ENCODE data around the gene ST6GAL1. TPM values are rescaled to one million over a fixed set of nuclear protein-coding genes. Genes with fewer than 3 reads are reported as not detected.

ST6GAL1 gene
- total and polyA plus RNA-seq, 2 of the 8 experiments (the other 6 are each of a cell fraction or from before 2014, with no cell fraction given): 62.8 to 80.9 TPM

DNA sequence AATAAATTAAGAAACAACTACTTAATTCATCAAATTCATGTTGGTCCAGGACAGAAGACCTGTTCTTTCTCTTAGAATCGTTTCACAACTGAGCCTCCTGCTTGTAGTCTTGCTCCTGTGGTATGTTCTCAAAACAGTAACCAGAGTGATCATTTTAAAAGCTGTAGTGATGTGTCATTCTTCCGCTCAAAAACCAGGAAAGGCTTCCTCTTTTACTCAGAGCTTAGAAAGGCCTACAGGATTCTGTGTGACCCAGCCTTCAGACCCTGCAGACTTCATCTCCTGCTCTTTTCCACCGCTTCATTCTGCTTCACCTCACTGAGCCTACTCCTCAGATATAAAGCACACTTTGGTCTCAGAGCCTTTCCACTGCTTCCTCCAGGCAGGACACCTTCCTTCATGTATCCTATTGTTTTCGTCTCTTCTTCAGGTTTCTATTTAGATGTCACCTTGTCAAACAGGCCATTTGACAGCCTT is 22.7 kb downstream of the ST6GAL1 start:
- H3K9me3 ChIP-seq (ENCODE audit: insufficient read depth in 2 of 2, low read depth in 1 of 2, low read length in 1 of 2): no peaks in the 10 kb centered on the region; a peak in 1 of 4 replicates
- H3K27ac ChIP-seq (ENCODE audit: low read depth, low read length): no peak overlapping the region
- H3K27me3 ChIP-seq (replicated peaks in 1 of 4; ENCODE audit: control insufficient read depth in 3 of 4, extremely low read depth in 1 of 4, insufficient read depth in 3 of 4, low read length in 3 of 4): no peaks in the 10 kb centered on the region
- H2BK20ac ChIP-seq (ENCODE audit: low read length): no peak overlapping the region
- no peak overlapping the region for H2BK15ac ChIP-seq (ENCODE audit: low read length)
- H3K9ac ChIP-seq (replicated peaks in 1 of 4; ENCODE audit: extremely low read depth in 1 of 4, low read depth in 3 of 4, low read length in 3 of 4): no peak overlapping the region
- peaks cover 0 to 16% (median 5%) of the 10 kb centered on the region in 4 experiments; a peak in 4 of 8 replicates for H3K36me3 ChIP-seq (ENCODE audit: control insufficient read depth in 2 of 4, insufficient read depth in 4 of 4, low read length in 3 of 4)
- H3K23ac ChIP-seq (ENCODE audit: insufficient read length): no peak overlapping the region
- H3K23me2 ChIP-seq (ENCODE audit: low read depth, low read length): no peaks in the 10 kb centered on the region
- no peak for DNase-seq (ENCODE audit: low read depth in 1 of 2, low spot score in 2 of 2)
- ChIA-PET POLR2A (ENCODE audit: partially characterized antibody) (interaction anchor here (1.9 kb wide), 1 partner anchor 11 kb away, joined by 5 read pairs; no protein-coding TSS in a partner anchor), CTCF (ENCODE audit: partially characterized antibody) (interaction anchor here (0.6 to 1.4 kb wide), 5 partner anchors 36 to 260 kb away, joined by 3 to 4 read pairs (median 3); no protein-coding TSS in a partner anchor)
- H3K56ac ChIP-seq (replicated peaks; ENCODE audit: insufficient read length, low read depth, low read length): no peak overlapping the region
- 88% methylated on average over 4 of the region's 4 CpGs; no CpG with 5 or more reads in 1 of the 2 experiments for WGBS, 2 experiments (ENCODE audit: extremely low coverage in 1 of 2, insufficient coverage in 1 of 2, insufficient read length in 1 of 2, insufficient replicate concordance in 2 of 2, low coverage in 1 of 2, low lambda C conversion rate in 2 of 2, missing lambda C conversion rate in 1 of 2)
- H3K4me2 ChIP-seq (ENCODE audit: insufficient read depth in 1 of 2, low read depth in 2 of 2, low read length in 2 of 2): no peak overlapping the region
- FAIRE-seq: no peak
- H2BK5ac ChIP-seq (ENCODE audit: low read depth, low read length): no peak overlapping the region
- H3K4me1 ChIP-seq (replicated peaks in 1 of 4; ENCODE audit: control insufficient read depth in 3 of 4, insufficient read depth in 4 of 4, low read length in 3 of 4): peaks cover 0 to 2% (median 0%) of the 10 kb centered on the region in 4 experiments; a peak in 1 of 7 replicates
- TF ChIP-seq SUZ12 (IDR thresholded peaks at IDR 0.05; ENCODE audit: low read length) (no peak), RBBP5 (IDR thresholded peaks at IDR 0.05; ENCODE audit: borderline replicate concordance, low read depth, low read length) (no peak)
- TF ChIP-seq, protein P1, sequence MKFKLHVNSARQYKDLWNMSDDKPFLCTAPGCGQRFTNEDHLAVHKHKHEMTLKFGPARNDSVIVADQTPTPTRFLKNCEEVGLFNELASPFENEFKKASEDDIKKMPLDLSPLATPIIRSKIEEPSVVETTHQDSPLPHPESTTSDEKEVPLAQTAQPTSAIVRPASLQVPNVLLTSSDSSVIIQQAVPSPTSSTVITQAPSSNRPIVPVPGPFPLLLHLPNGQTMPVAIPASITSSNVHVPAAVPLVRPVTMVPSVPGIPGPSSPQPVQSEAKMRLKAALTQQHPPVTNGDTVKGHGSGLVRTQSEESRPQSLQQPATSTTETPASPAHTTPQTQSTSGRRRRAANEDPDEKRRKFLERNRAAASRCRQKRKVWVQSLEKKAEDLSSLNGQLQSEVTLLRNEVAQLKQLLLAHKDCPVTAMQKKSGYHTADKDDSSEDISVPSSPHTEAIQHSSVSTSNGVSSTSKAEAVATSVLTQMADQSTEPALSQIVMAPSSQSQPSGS (IDR thresholded peaks at IDR 0.05; ENCODE audit: low read length): no peak
- H3K4ac ChIP-seq (replicated peaks; ENCODE audit: insufficient read length, low read depth, low read length): no peak overlapping the region
- peaks cover 7% of the 10 kb centered on the region for H3K79me1 ChIP-seq (ENCODE audit: low read depth, low read length)
- H4K5ac ChIP-seq (ENCODE audit: insufficient read length, low read depth, low read length): no peak overlapping the region
- no peak overlapping the region for H3K14ac ChIP-seq (ENCODE audit: insufficient read length)
- no peak overlapping the region for H3K4me3 ChIP-seq (ENCODE audit: extremely low read depth in 1 of 4, insufficient read depth in 2 of 4, low read depth in 3 of 4, low read length in 4 of 4)
- no peak overlapping the region for H2AK5ac ChIP-seq (ENCODE audit: low read depth, low read length)
- no peak overlapping the region for H2AFZ ChIP-seq (ENCODE audit: low read length)
- no peak overlapping the region for H3K18ac ChIP-seq (ENCODE audit: extremely low read depth, low read length)
- H3K79me2 ChIP-seq (ENCODE audit: control insufficient read depth in 1 of 2, insufficient read depth in 2 of 2, low read length in 2 of 2): peaks cover 0 to 95% of the 10 kb centered on the region in 2 experiments; a peak in 3 of 4 replicates
- no peak overlapping the region for H4K8ac ChIP-seq (ENCODE audit: extremely low read depth, insufficient read depth, low read length)
- no peak overlapping the region for H2BK12ac ChIP-seq (ENCODE audit: low read depth, low read length)
- no peak overlapping the region for H2BK120ac ChIP-seq (replicated peaks; ENCODE audit: low read depth, low read length)
- H4K20me1 ChIP-seq (replicated peaks in 1 of 2; ENCODE audit: control insufficient read depth in 1 of 2, insufficient read depth in 2 of 2, low read length in 2 of 2): peaks cover 0 to 10% of the 10 kb centered on the region in 2 experiments
- H4K91ac ChIP-seq (replicated peaks; ENCODE audit: insufficient read length, low read length): no peak overlapping the region

Data from H1 (cell line).